ENCODE results near the gene SLC25A42. TPM values are rescaled to one million over a fixed set of nuclear protein-coding genes. Genes with fewer than 3 reads are reported as not detected.

The SLC25A42 gene
- total and polyA plus RNA-seq, 2 of the 13 experiments (the other 11 are each of a cell fraction or from before 2014, with no cell fraction given) = 12.8 to 18.3 TPM

GRCh38 chr19:19107654-19108053 is 43.9 kb downstream of the SLC25A42 start:
- no peak for DNase-seq (ENCODE audit: low spot score)
- ChIA-PET POLR2A (interaction anchor here (1.4 kb wide), 1 partner anchor 8 kb away, joined by 5 read pairs; no protein-coding TSS in a partner anchor), CTCF (ENCODE audit: low intra/inter-chr PET ratio, low total read pairs) (no interaction called here)
- Histone ChIP-seq H3K79me2 (ENCODE audit: insufficient read depth, low read length) (no peaks in the 10 kb centered on the region), H3K4me3 (replicated peaks in 1 of 3; ENCODE audit: insufficient read depth in 1 of 3, low read depth in 2 of 3, low read length in 3 of 3) (no peak overlapping the region), H3K9me3 (ENCODE audit: low read length) (no peaks in the 10 kb centered on the region), H3K4me2 (ENCODE audit: low read depth, low read length) (no peak overlapping the region), H3K9ac (ENCODE audit: insufficient read depth, low read depth, low read length) (no peak overlapping the region), H3K36me3 (replicated peaks in 1 of 2; ENCODE audit: control insufficient read depth in 1 of 2, insufficient read depth in 2 of 2, low read length in 2 of 2) (no peaks in the 10 kb centered on the region), H2AFZ (ENCODE audit: low read length) (no peak overlapping the region), H3K27ac (ENCODE audit: extremely low read length, insufficient read depth, low read length) (no peak overlapping the region), H4K20me1 (ENCODE audit: insufficient read depth, low read length) (no peaks in the 10 kb centered on the region), H3K27me3 (ENCODE audit: control insufficient read depth in 1 of 2, insufficient read depth in 2 of 2, low read length in 2 of 2) (no peaks in the 10 kb centered on the region), H3K4me1 (ENCODE audit: insufficient read depth, low read length) (peaks cover 50% of the 10 kb centered on the region)
- no peak for TF ChIP-seq IKZF5 (CRISPR knock-in tag; IDR thresholded peaks at IDR 0.05)
- in situ Hi-C loops (cut with HindIII; ENCODE audit: extremely low pct_ligation_motif_present, low pct_unique_long_range_greater_than_20kb) = no loop called here
- intact Hi-C loops (cut with micrococcal nuclease; ENCODE audit: unreplicated experiment) = no loop called here
- BruUV-seq (replicated peaks) = no TSS peak
- FAIRE-seq = no peak
- WGBS (ENCODE audit: low lambda C conversion rate) = 91% methylated on average over 9 of the region's 11 CpGs
- no peak for ATAC-seq

- no peak overlapping the region for H3K9ac ChIP-seq (ENCODE audit: insufficient read depth, low read depth, low read length)
- no TSS peak for BruUV-seq (replicated peaks)
- in situ Hi-C loops (cut with HindIII; ENCODE audit: extremely low pct_ligation_motif_present, low pct_unique_long_range_greater_than_20kb) (no loop called here), intact Hi-C loops (cut with micrococcal nuclease; ENCODE audit: unreplicated experiment) (no loop called here)
- no peak overlapping the region for H3K27ac ChIP-seq (ENCODE audit: extremely low read length, insufficient read depth, low read length)
- H3K36me3 ChIP-seq (replicated peaks in 1 of 2; ENCODE audit: control insufficient read depth in 1 of 2, insufficient read depth in 2 of 2, low read length in 2 of 2) = no peaks in the 10 kb centered on the region
- DNase-seq (ENCODE audit: low spot score) (no peak), ATAC-seq (no peak), FAIRE-seq (no peak)
- no peak overlapping the region for H3K4me2 ChIP-seq (ENCODE audit: low read depth, low read length)
- no peaks in the 10 kb centered on the region for H4K20me1 ChIP-seq (ENCODE audit: insufficient read depth, low read length)
- 65% methylated on average over 9 of the region's 9 CpGs for WGBS (ENCODE audit: low lambda C conversion rate)
- CTCF ChIA-PET (ENCODE audit: low intra/inter-chr PET ratio, low total read pairs) = no interaction called here
- H3K9me3 ChIP-seq (ENCODE audit: low read length) = no peaks in the 10 kb centered on the region
- no peak overlapping the region for H2AFZ ChIP-seq (ENCODE audit: low read length)
- H3K27me3 ChIP-seq (ENCODE audit: control insufficient read depth in 1 of 2, insufficient read depth in 2 of 2, low read length in 2 of 2) = no peaks in the 10 kb centered on the region
- no peak overlapping the region for H3K4me3 ChIP-seq (replicated peaks in 1 of 3; ENCODE audit: insufficient read depth in 1 of 3, low read depth in 2 of 3, low read length in 3 of 3)
- H3K4me1 ChIP-seq (ENCODE audit: insufficient read depth, low read length) = peaks cover 50% of the 10 kb centered on the region
- H3K79me2 ChIP-seq (ENCODE audit: insufficient read depth, low read length) = no peaks in the 10 kb centered on the region
- no peak for TF ChIP-seq TFAP4 (IDR thresholded peaks at IDR 0.05; ENCODE audit: borderline replicate concordance, low read depth)
- TF ChIP-seq DDIT3 (CRISPR knock-in tag; IDR thresholded peaks at IDR 0.05) = no peak
- TF ChIP-seq SMC3 (IDR thresholded peaks at IDR 0.05; ENCODE audit: low read length) = no peak
- TF ChIP-seq ZNF644 (CRISPR knock-in tag; IDR thresholded peaks at IDR 0.05; ENCODE audit: low read depth) = no peak
- TF ChIP-seq FOSL2 (CRISPR knock-in tag; IDR thresholded peaks at IDR 0.05) = no peak
- no peak for TF ChIP-seq ZBTB26 (CRISPR knock-in tag; IDR thresholded peaks at IDR 0.05; ENCODE audit: borderline replicate concordance)
- TF ChIP-seq KDM1A (CRISPR knock-in tag; IDR thresholded peaks at IDR 0.05) = no peak
- TF ChIP-seq ZNF138 (CRISPR knock-in tag; IDR thresholded peaks at IDR 0.05; ENCODE audit: low read depth) = no peak
- no peak for TF ChIP-seq CENPX (CRISPR knock-in tag; IDR thresholded peaks at IDR 0.05)
- TF ChIP-seq MXD3 (CRISPR knock-in tag; IDR thresholded peaks at IDR 0.05) = no peak
- TF ChIP-seq ZNF784 (CRISPR knock-in tag; IDR thresholded peaks at IDR 0.05; ENCODE audit: borderline replicate concordance) = no peak
- TF ChIP-seq RBAK (CRISPR knock-in tag; IDR thresholded peaks at IDR 0.05) = no peak
- no peak for TF ChIP-seq SP5 (CRISPR knock-in tag; IDR thresholded peaks at IDR 0.05; ENCODE audit: borderline replicate concordance, low read depth)
- POLR2A ChIA-PET = interaction anchor here (0.7 to 1.4 kb wide), 2 partner anchors 10 to 46 kb away, joined by 3 to 5 read pairs; partner anchors contain the start of gene SLC25A42
Observed at GRCh38 chr19:19109601-19110000, 45.8 kb downstream of the SLC25A42 start.

All from HepG2 (cell line).